ENCODE data around the gene DIABLO.

Gene DIABLO

DNA sequence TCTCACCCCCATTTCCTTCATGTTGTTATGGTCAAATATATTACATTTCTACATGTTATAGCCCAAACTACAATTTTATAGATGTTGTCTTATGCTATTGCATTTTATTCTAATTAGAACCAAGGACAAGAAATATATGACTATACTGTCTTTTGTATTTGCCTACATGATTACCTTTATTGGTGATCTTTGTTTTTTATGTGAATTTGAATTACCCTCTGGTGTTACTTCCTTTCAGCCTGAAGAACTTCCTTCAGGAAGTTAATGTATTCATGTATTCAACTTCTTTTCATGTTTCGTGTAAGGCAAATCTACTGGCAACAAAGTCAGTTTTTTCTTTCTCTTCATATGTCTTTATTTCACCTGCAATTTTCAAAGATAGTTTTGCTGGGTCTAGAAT lies 31.0 kb downstream of the DIABLO start:
- Histone ChIP-seq H3K4me2 (ENCODE audit: low read depth, low read length, poor library complexity, severe bottlenecking) (no peak overlapping the region), H3F3A (ENCODE audit: insufficient read depth) (no peaks in the 10 kb centered on the region), H3K9me2 (replicated peaks; ENCODE audit: insufficient read depth, low read length) (no peaks in the 10 kb centered on the region), H3K36me3 (ENCODE audit: low read length) (no peaks in the 10 kb centered on the region), H3K9ac (ENCODE audit: low read length) (no peak overlapping the region), H3K79me2 (ENCODE audit: insufficient read depth, low read length) (no peaks in the 10 kb centered on the region), H2AFZ (ENCODE audit: low read depth, low read length, severe bottlenecking) (no peak overlapping the region), H4K20me1 (ENCODE audit: low read depth, low read length) (no peaks in the 10 kb centered on the region), H3K27me3 (ENCODE audit: low read length) (no peaks in the 10 kb centered on the region), H3K9me3 (ENCODE audit: insufficient read depth, low read length) (no peaks in the 10 kb centered on the region), H3K27ac (ENCODE audit: low read depth, low read length) (no peak overlapping the region), H3K4me3 (ENCODE audit: insufficient read depth, low read length, poor library complexity, severe bottlenecking) (no peak overlapping the region)
- TF ChIP-seq EZH2phosphoT487 (conservative IDR thresholded peaks at IDR 0.05; ENCODE audit: low read length), result no peak
- TF ChIP-seq, protein P1, sequence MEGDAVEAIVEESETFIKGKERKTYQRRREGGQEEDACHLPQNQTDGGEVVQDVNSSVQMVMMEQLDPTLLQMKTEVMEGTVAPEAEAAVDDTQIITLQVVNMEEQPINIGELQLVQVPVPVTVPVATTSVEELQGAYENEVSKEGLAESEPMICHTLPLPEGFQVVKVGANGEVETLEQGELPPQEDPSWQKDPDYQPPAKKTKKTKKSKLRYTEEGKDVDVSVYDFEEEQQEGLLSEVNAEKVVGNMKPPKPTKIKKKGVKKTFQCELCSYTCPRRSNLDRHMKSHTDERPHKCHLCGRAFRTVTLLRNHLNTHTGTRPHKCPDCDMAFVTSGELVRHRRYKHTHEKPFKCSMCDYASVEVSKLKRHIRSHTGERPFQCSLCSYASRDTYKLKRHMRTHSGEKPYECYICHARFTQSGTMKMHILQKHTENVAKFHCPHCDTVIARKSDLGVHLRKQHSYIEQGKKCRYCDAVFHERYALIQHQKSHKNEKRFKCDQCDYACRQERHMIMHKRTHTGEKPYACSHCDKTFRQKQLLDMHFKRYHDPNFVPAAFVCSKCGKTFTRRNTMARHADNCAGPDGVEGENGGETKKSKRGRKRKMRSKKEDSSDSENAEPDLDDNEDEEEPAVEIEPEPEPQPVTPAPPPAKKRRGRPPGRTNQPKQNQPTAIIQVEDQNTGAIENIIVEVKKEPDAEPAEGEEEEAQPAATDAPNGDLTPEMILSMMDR (IDR thresholded peaks at IDR 0.05; ENCODE audit: insufficient read depth, low read length, poor library complexity, severe bottlenecking), result no peak

DNA sequence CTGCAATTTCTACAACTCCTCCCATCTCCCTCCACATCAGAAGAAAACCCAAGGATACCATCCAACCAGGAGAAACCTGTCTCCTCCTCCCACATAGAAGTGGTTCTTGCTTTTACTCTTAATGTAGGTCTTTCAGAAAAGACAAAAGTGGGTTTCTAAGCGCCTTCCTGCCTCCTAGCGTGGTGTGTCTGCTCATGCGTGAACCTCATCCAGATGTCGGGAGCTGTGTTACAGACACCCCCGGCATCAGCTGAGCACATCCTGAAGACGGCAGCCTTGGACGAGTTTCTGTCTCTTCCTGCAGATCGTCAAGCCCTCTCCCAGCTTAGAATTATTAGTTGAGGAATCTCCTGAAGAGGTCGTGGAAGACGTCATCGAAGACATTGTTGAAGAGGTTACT lies 33.4 kb downstream of the DIABLO start:
- Histone ChIP-seq H3K9ac (ENCODE audit: low read length) (no peak overlapping the region), H3K36me3 (ENCODE audit: low read length) (no peaks in the 10 kb centered on the region), H2AFZ (ENCODE audit: low read depth, low read length, severe bottlenecking) (no peak overlapping the region), H3K4me3 (ENCODE audit: insufficient read depth, low read length, poor library complexity, severe bottlenecking) (no peak overlapping the region), H4K20me1 (ENCODE audit: low read depth, low read length) (no peaks in the 10 kb centered on the region), H3F3A (ENCODE audit: insufficient read depth) (no peaks in the 10 kb centered on the region), H3K79me2 (ENCODE audit: insufficient read depth, low read length) (no peaks in the 10 kb centered on the region), H3K27ac (ENCODE audit: low read depth, low read length) (no peak overlapping the region), H3K4me2 (ENCODE audit: low read depth, low read length, poor library complexity, severe bottlenecking) (no peak overlapping the region), H3K27me3 (ENCODE audit: low read length) (no peaks in the 10 kb centered on the region), H3K9me3 (ENCODE audit: insufficient read depth, low read length) (no peaks in the 10 kb centered on the region), H3K9me2 (replicated peaks; ENCODE audit: insufficient read depth, low read length) (no peaks in the 10 kb centered on the region)
- TF ChIP-seq, protein P1 (IDR thresholded peaks at IDR 0.05; ENCODE audit: insufficient read depth, low read length, poor library complexity, severe bottlenecking), result no peak
- no peak for TF ChIP-seq EZH2phosphoT487 (conservative IDR thresholded peaks at IDR 0.05; ENCODE audit: low read length)

GRCh38 chr12:122190842-122191668 lies 34.8 kb downstream of the DIABLO start:
- no peak for TF ChIP-seq EZH2phosphoT487 (conservative IDR thresholded peaks at IDR 0.05; ENCODE audit: low read length)
- TF ChIP-seq, protein P1 (IDR thresholded peaks at IDR 0.05; ENCODE audit: insufficient read depth, low read length, poor library complexity, severe bottlenecking), result peak; percentile 83
- Histone ChIP-seq H3K9me3 (ENCODE audit: insufficient read depth, low read length) (no peaks in the 10 kb centered on the region), H4K20me1 (ENCODE audit: low read depth, low read length) (no peaks in the 10 kb centered on the region), H3K9me2 (replicated peaks; ENCODE audit: insufficient read depth, low read length) (no peaks in the 10 kb centered on the region), H3K4me2 (ENCODE audit: low read depth, low read length, poor library complexity, severe bottlenecking) (no peak overlapping the region), H3K27me3 (ENCODE audit: low read length) (no peaks in the 10 kb centered on the region), H3K79me2 (ENCODE audit: insufficient read depth, low read length) (no peaks in the 10 kb centered on the region), H2AFZ (ENCODE audit: low read depth, low read length, severe bottlenecking) (no peak overlapping the region), H3K4me3 (ENCODE audit: insufficient read depth, low read length, poor library complexity, severe bottlenecking) (no peak overlapping the region), H3K9ac (ENCODE audit: low read length) (no peak overlapping the region), H3K27ac (ENCODE audit: low read depth, low read length) (no peak overlapping the region), H3F3A (ENCODE audit: insufficient read depth) (no peaks in the 10 kb centered on the region), H3K36me3 (ENCODE audit: low read length) (no peaks in the 10 kb centered on the region)
